ENCODE measurements around the gene CD84. TPM values are rescaled to one million over a fixed set of nuclear protein-coding genes. Genes with fewer than 3 reads are reported as not detected.

The CD84 gene
- total and polyA plus RNA-seq, 2 experiments from 2014 or later, result 0.23 to 0.74 TPM

DNA sequence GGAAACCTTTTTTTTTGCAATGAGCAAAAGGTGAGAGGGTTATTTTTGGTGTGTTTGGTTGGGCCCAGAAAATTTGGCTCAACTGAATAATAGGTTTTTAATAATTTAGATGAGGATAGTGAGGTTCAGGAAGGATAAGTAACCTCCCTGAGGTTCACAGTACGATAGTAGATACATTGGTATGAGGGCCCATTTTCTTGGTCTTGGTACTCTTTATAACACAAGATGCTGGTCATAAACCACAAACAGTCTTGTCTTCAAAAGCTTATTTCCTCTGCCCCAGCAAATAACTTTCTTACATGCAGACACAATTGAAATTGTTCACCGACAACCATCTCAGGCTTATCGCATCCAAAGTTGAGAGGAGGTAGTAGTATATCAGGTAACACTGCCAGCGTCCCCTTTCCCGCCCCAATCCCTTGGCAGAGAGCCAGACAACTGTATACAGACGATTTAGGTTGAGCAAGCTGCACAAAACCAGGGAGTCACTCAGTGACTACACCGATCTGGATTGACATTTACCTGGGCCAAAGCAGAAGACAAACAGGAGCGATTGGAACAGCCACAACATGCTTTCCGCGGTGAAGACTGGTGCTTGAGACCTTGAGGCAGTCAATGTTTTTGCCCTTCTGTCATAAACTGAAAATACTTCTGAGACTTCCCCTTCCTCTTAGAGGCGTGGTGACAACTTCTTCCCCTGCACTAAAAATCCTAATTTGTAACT is 56.5 kb downstream of the CD84 start, which contains the start of gene SLAMF6:
Gene SLAMF6, minus strand, starts transcription at position 634 of the 724 bp plus-strand sequence. Its CDS starts 63 bp downstream, at position 571.
- no peak within 1 kb of the TSS for H3K4me3 ChIP-seq
- no peak within 1 kb of the TSS for H2AFZ ChIP-seq
- no peak within 1 kb of the TSS for H3K4me2 ChIP-seq
- H3K36me3 ChIP-seq (replicated peaks; ENCODE audit: insufficient read depth, low read depth), result no peaks in the 10 kb centered on the region
- DNase-seq (ENCODE audit: low spot score), result no peak
- H3K9me2 ChIP-seq (replicated peaks; ENCODE audit: insufficient read depth), result no peaks in the 10 kb centered on the region
- no peaks in the 10 kb centered on the region for H3K79me2 ChIP-seq
- 85% methylated on average over 11 of the region's 11 CpGs for WGBS (ENCODE audit: low lambda C conversion rate, missing lambda C conversion rate)
- no peaks in the 10 kb centered on the region for H3K27me3 ChIP-seq
- H3K9me3 ChIP-seq (ENCODE audit: low read depth), result no peaks in the 10 kb centered on the region
- peaks cover 3% of the 10 kb centered on the region for H3K4me1 ChIP-seq (ENCODE audit: insufficient read depth)
- TF ChIP-seq EZH2phosphoT487 (IDR thresholded peaks at IDR 0.05; ENCODE audit: low read depth, severe bottlenecking, unreplicated experiment) (no peak), EZH2 (IDR thresholded peaks at IDR 0.05; ENCODE audit: borderline replicate concordance) (no peak)
- TF ChIP-seq, protein P1, sequence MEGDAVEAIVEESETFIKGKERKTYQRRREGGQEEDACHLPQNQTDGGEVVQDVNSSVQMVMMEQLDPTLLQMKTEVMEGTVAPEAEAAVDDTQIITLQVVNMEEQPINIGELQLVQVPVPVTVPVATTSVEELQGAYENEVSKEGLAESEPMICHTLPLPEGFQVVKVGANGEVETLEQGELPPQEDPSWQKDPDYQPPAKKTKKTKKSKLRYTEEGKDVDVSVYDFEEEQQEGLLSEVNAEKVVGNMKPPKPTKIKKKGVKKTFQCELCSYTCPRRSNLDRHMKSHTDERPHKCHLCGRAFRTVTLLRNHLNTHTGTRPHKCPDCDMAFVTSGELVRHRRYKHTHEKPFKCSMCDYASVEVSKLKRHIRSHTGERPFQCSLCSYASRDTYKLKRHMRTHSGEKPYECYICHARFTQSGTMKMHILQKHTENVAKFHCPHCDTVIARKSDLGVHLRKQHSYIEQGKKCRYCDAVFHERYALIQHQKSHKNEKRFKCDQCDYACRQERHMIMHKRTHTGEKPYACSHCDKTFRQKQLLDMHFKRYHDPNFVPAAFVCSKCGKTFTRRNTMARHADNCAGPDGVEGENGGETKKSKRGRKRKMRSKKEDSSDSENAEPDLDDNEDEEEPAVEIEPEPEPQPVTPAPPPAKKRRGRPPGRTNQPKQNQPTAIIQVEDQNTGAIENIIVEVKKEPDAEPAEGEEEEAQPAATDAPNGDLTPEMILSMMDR (IDR thresholded peaks at IDR 0.05; ENCODE audit: poor library complexity), result no peak
- no peaks in the 10 kb centered on the region for H4K20me1 ChIP-seq (ENCODE audit: insufficient read depth, poor library complexity, severe bottlenecking)
- no peak within 1 kb of the TSS for H3K27ac ChIP-seq

DNA sequence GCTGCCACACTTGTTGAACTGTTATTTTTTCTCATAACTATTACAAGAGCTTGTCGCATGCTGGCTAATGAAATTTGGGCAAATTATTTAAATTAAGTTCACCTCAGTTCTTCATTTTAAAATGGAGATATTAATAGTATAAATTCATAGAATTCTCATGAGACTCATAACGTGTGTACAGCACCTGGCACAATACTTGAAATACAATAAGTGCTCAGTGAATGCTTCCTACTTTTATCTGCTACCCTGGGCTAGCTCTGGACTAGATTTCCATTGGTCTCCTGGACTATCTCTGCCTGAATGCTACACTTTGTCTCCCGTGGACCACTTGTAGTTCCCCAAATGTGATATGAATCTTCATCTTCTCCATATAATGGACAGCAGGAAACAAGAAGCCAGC is 57.2 kb downstream of the CD84 start:
- H3K4me2 ChIP-seq, result no peak overlapping the region
- H3K4me3 ChIP-seq, result no peak overlapping the region
- H2AFZ ChIP-seq, result no peak overlapping the region
- no peaks in the 10 kb centered on the region for H3K36me3 ChIP-seq (replicated peaks; ENCODE audit: insufficient read depth, low read depth)
- TF ChIP-seq, protein P1 (IDR thresholded peaks at IDR 0.05; ENCODE audit: poor library complexity), result no peak
- TF ChIP-seq EZH2phosphoT487 (IDR thresholded peaks at IDR 0.05; ENCODE audit: low read depth, severe bottlenecking, unreplicated experiment) (no peak), EZH2 (IDR thresholded peaks at IDR 0.05; ENCODE audit: borderline replicate concordance) (no peak)
- no peaks in the 10 kb centered on the region for H3K27me3 ChIP-seq
- 75% methylated on average over 3 of the region's 3 CpGs for WGBS (ENCODE audit: low lambda C conversion rate, missing lambda C conversion rate)
- H3K4me1 ChIP-seq (ENCODE audit: insufficient read depth), result peaks cover 3% of the 10 kb centered on the region
- no peaks in the 10 kb centered on the region for H4K20me1 ChIP-seq (ENCODE audit: insufficient read depth, poor library complexity, severe bottlenecking)
- no peaks in the 10 kb centered on the region for H3K9me2 ChIP-seq (replicated peaks; ENCODE audit: insufficient read depth)
- H3K9me3 ChIP-seq (ENCODE audit: low read depth), result no peaks in the 10 kb centered on the region
- DNase-seq (ENCODE audit: low spot score), result no peak
- no peaks in the 10 kb centered on the region for H3K79me2 ChIP-seq
- H3K27ac ChIP-seq, result no peak overlapping the region

DNA sequence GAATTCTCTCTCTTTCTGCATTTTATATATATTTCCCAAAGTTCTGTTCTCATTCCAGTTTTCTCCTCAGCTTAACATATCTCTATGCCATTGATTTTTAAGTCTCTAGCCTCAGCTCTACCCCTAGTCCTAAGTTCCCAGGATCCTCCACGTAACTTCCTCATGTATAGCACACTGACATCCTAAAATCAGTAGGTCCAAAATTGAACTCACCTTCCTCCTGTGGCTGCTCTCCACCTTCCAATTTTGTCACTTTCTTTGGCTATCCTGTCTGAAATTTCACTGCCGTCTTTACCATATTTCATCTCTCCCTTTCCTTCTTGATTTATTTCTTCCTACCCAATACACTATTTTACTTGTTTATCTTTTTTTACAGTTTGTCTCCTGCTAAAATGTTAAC is 57.7 kb downstream of the CD84 start:
- peaks cover 3% of the 10 kb centered on the region for H3K4me1 ChIP-seq (ENCODE audit: insufficient read depth)
- WGBS (ENCODE audit: low lambda C conversion rate, missing lambda C conversion rate), result 96% methylated on average over 2 of the region's 2 CpGs
- no peaks in the 10 kb centered on the region for H3K27me3 ChIP-seq
- no peak overlapping the region for H3K4me3 ChIP-seq
- no peaks in the 10 kb centered on the region for H4K20me1 ChIP-seq (ENCODE audit: insufficient read depth, poor library complexity, severe bottlenecking)
- H2AFZ ChIP-seq, result no peak overlapping the region
- no peak for DNase-seq (ENCODE audit: low spot score)
- TF ChIP-seq, protein P1 (IDR thresholded peaks at IDR 0.05; ENCODE audit: poor library complexity), result no peak
- TF ChIP-seq EZH2phosphoT487 (IDR thresholded peaks at IDR 0.05; ENCODE audit: low read depth, severe bottlenecking, unreplicated experiment), result no peak
- no peak for TF ChIP-seq EZH2 (IDR thresholded peaks at IDR 0.05; ENCODE audit: borderline replicate concordance)
- no peaks in the 10 kb centered on the region for H3K9me3 ChIP-seq (ENCODE audit: low read depth)
- H3K36me3 ChIP-seq (replicated peaks; ENCODE audit: insufficient read depth, low read depth), result no peaks in the 10 kb centered on the region
- no peaks in the 10 kb centered on the region for H3K9me2 ChIP-seq (replicated peaks; ENCODE audit: insufficient read depth)
- H3K79me2 ChIP-seq, result no peaks in the 10 kb centered on the region
- no peak overlapping the region for H3K4me2 ChIP-seq
- no peak overlapping the region for H3K27ac ChIP-seq
